ENCODE measurements around the gene USP32. TPM values are rescaled to one million over a fixed set of nuclear protein-coding genes. Genes with fewer than 3 reads are reported as not detected.

Gene USP32
- total RNA-seq, 1 experiment from 2014 or later, result 62.9 TPM

DNA sequence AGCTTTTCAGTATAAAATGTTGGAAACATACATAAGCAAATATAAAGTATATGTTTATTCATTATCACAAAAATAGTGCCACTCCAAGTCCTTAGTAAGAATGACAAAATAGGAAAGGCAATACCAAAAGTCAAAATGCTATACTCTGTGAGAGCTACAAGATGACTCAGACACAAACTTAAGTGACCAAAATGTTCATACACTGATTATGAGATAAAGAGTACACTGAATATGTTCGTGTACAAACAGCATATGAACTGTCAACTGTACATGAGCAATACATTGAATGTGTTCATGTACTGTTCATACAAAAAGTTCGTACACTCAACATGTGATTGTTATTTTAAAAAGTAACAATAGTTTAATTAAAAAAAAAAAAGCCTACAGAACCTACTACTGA, 138.9 kb downstream of the USP32 start:
- Mint-ChIP-seq H3K9me3 (ENCODE audit: unreplicated experiment) (peaks cover 11% of the 10 kb centered on the region), H3K27ac (ENCODE audit: low read depth, unreplicated experiment) (no peak overlapping the region), H3K27me3 (ENCODE audit: insufficient read depth, unreplicated experiment) (no peaks in the 10 kb centered on the region), H3K4me1 (ENCODE audit: insufficient read depth, unreplicated experiment) (no peaks in the 10 kb centered on the region), H3K4me3 (ENCODE audit: unreplicated experiment) (no peak overlapping the region), H3K36me3 (ENCODE audit: insufficient read depth, unreplicated experiment) (peaks cover 52% of the 10 kb centered on the region)
- CTCF ChIA-PET, result no interaction called here
- TF ChIP-seq, protein P1, sequence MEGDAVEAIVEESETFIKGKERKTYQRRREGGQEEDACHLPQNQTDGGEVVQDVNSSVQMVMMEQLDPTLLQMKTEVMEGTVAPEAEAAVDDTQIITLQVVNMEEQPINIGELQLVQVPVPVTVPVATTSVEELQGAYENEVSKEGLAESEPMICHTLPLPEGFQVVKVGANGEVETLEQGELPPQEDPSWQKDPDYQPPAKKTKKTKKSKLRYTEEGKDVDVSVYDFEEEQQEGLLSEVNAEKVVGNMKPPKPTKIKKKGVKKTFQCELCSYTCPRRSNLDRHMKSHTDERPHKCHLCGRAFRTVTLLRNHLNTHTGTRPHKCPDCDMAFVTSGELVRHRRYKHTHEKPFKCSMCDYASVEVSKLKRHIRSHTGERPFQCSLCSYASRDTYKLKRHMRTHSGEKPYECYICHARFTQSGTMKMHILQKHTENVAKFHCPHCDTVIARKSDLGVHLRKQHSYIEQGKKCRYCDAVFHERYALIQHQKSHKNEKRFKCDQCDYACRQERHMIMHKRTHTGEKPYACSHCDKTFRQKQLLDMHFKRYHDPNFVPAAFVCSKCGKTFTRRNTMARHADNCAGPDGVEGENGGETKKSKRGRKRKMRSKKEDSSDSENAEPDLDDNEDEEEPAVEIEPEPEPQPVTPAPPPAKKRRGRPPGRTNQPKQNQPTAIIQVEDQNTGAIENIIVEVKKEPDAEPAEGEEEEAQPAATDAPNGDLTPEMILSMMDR (IDR thresholded peaks at IDR 0.05; ENCODE audit: unreplicated experiment), result no peak
- no peak for DNase-seq (ENCODE audit: unreplicated experiment)
- BruUV-seq (replicated peaks), result no TSS peak
- POLR2A ChIA-PET, result interaction anchor here (0.7 kb wide), 1 partner anchor 139 kb away, joined by 3 read pairs; the partner anchor contains the start of gene USP32
- intact Hi-C loops (cut with micrococcal nuclease), result no loop called here

DNA sequence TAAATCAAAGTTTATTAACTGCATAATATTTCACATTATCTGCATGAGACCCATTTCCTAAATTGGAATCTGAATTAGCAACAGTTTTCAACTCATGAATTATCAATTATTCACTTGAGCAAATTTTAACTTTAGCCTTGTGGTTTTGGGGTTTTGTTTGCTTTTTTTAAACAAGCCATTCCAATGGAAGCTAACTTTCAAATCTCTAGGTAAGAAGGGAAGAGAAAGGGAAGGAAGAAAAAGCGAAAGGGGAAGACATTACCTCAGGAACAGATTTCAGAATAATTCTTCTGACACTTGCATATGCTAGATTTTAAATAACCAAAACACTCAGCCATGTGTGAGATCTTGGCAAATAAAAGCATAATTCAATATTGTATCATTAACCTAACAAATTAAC, 139.5 kb downstream of the USP32 start:
- Mint-ChIP-seq H3K9me3 (ENCODE audit: unreplicated experiment) (peaks cover 15% of the 10 kb centered on the region), H3K36me3 (ENCODE audit: insufficient read depth, unreplicated experiment) (peaks cover 58% of the 10 kb centered on the region), H3K4me3 (ENCODE audit: unreplicated experiment) (no peak overlapping the region), H3K4me1 (ENCODE audit: insufficient read depth, unreplicated experiment) (no peaks in the 10 kb centered on the region), H3K27ac (ENCODE audit: low read depth, unreplicated experiment) (no peak overlapping the region), H3K27me3 (ENCODE audit: insufficient read depth, unreplicated experiment) (no peaks in the 10 kb centered on the region)
- ChIA-PET POLR2A (interaction anchor here (0.6 to 0.7 kb wide), 2 partner anchors 139 to 171 kb away, joined by 3 read pairs; partner anchors contain the start of gene USP32), CTCF (no interaction called here)
- TF ChIP-seq, protein P1 (IDR thresholded peaks at IDR 0.05; ENCODE audit: unreplicated experiment), result no peak
- BruUV-seq (replicated peaks), result no TSS peak
- no peak for DNase-seq (ENCODE audit: unreplicated experiment)
- intact Hi-C loops (cut with micrococcal nuclease), result no loop called here

DNA sequence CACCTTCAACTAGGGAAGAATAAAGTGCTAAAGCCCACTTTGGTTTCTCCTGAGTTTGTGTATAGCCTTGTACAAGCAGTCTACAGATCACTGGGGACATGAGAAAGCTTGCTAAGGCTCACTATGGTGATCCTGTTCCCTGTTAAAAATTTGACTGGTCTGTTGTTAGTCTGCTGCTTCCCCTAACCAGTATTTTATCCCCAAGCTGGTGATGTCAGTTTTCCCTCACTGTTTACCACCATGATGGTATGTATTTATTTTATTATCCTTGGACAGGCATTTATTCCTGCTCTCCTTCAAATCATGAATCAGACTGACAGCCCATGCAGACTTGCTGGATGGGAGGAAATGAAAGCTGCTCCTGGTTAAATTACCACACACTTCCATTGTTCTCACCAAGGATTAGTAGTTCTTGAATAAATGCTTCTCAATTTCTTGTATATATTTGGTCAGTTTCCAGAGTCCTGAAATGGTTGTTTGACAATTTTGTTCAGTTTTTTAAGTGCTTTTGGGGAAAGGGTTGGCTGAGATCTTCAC, 142.6 kb downstream of the USP32 start:
- POLR2A ChIA-PET, result no interaction called here
- Mint-ChIP-seq H3K36me3 (ENCODE audit: insufficient read depth, unreplicated experiment) (peaks cover 57% of the 10 kb centered on the region), H3K27me3 (ENCODE audit: insufficient read depth, unreplicated experiment) (no peaks in the 10 kb centered on the region), H3K4me3 (ENCODE audit: unreplicated experiment) (no peak overlapping the region), H3K9me3 (ENCODE audit: unreplicated experiment) (peaks cover 15% of the 10 kb centered on the region), H3K27ac (ENCODE audit: low read depth, unreplicated experiment) (no peak overlapping the region), H3K4me1 (ENCODE audit: insufficient read depth, unreplicated experiment) (no peaks in the 10 kb centered on the region)
- no peak for DNase-seq (ENCODE audit: unreplicated experiment)
- intact Hi-C loops (cut with micrococcal nuclease), result no loop called here
- CTCF ChIA-PET, result no interaction called here
- BruUV-seq (replicated peaks), result no TSS peak
- TF ChIP-seq, protein P1 (IDR thresholded peaks at IDR 0.05; ENCODE audit: unreplicated experiment), result no peak

DNA sequence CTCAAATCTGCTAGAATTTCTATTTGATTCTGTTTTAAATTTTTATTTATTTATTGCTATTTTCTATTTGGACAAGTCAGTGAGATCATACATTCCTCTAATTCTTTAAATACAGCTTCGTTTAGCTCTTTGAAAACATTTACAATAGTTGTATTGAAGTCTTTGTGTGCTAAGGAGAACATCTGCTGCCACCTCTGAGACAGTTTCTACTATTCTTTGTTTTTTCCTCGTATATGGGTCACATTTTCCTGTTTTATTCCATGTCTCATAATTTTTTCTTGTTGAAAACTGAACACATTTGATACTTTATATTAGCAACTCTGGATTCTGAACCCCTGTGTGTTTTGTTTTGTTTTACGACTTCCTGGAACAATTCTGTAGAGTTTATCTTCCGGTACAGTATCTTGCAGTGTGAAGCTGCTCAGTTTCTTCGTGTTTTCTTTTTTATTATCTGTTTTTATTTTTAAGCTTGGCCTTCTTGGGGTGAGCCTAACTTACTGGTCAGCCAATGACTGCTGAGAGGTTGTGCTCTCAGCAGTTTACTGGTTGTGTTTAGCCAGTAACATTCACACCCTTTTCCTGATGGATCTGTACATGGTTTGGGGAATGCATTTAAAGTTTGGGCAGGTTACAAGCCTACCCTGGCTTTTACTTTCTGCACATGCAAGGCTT, 143.2 kb downstream of the USP32 start:
- ChIA-PET POLR2A (no interaction called here), CTCF (interaction anchor here (0.9 kb wide), 1 partner anchor 18 kb away, joined by 3 read pairs; no protein-coding TSS in a partner anchor)
- no peak for DNase-seq (ENCODE audit: unreplicated experiment)
- Mint-ChIP-seq H3K27ac (ENCODE audit: low read depth, unreplicated experiment) (no peak overlapping the region), H3K27me3 (ENCODE audit: insufficient read depth, unreplicated experiment) (no peaks in the 10 kb centered on the region), H3K9me3 (ENCODE audit: unreplicated experiment) (peaks cover 15% of the 10 kb centered on the region), H3K4me1 (ENCODE audit: insufficient read depth, unreplicated experiment) (no peaks in the 10 kb centered on the region), H3K36me3 (ENCODE audit: insufficient read depth, unreplicated experiment) (peaks cover 61% of the 10 kb centered on the region), H3K4me3 (ENCODE audit: unreplicated experiment) (no peak overlapping the region)
- TF ChIP-seq, protein P1 (IDR thresholded peaks at IDR 0.05; ENCODE audit: unreplicated experiment), result no peak
- BruUV-seq (replicated peaks), result no TSS peak
- intact Hi-C loops (cut with micrococcal nuclease), result no loop called here
